IPS-NIHi7 (cell line): Measurements from ENCODE around the gene SCMH1.
A peak's percentile ranks its signal among the peaks of the same experiment; 100 is the strongest.

Source experiments
- DNase-seq: peaks from one replicate; pipeline ENCODE4 v3.0.0; 2012; ENCODE audit warnings: mixed read lengths; ENCODE audit errors: extremely low spot score

Gene SCMH1

GRCh38 chr1:41097105-41097504 lies 145.0 kb downstream of the SCMH1 start:
- no peak for DNase-seq

- no peak for DNase-seq
Measured at GRCh38 chr1:41093826-41094225, 148.3 kb downstream of the SCMH1 start.

- DNase-seq, result no peak
Measured at GRCh38 chr1:41086921-41087320, 155.2 kb downstream of the SCMH1 start.

GRCh38 chr1:41078616-41079015 lies 163.5 kb downstream of the SCMH1 start:
- no peak for DNase-seq

GRCh38 chr1:41078193-41078592 lies 163.9 kb downstream of the SCMH1 start:
- no peak for DNase-seq

GRCh38 chr1:41073971-41074370 lies 168.1 kb downstream of the SCMH1 start:
- no peak for DNase-seq

- no peak for DNase-seq
Measured at GRCh38 chr1:41072051-41072450, 170.1 kb downstream of the SCMH1 start.

GRCh38 chr1:41056907-41057306 lies 185.2 kb downstream of the SCMH1 start:
- DNase-seq, result peak; percentile 35

- peak; percentile 25 for DNase-seq
Measured at GRCh38 chr1:41053316-41053715, 188.8 kb downstream of the SCMH1 start.

GRCh38 chr1:41051022-41051421 lies 191.1 kb downstream of the SCMH1 start:
- DNase-seq, result no peak

GRCh38 chr1:41048540-41048939 lies 193.6 kb downstream of the SCMH1 start:
- no peak for DNase-seq

GRCh38 chr1:41046347-41046775 lies 195.7 kb downstream of the SCMH1 start:
- DNase-seq, result no peak

GRCh38 chr1:41045740-41046139 lies 196.4 kb downstream of the SCMH1 start:
- DNase-seq, result no peak

- DNase-seq, result no peak
Measured at GRCh38 chr1:41044187-41044586, 197.9 kb downstream of the SCMH1 start.

GRCh38 chr1:41041614-41042270 lies 200.4 kb downstream of the SCMH1 start:
- no peak for DNase-seq

GRCh38 chr1:41038110-41038509 lies 204.0 kb downstream of the SCMH1 start:
- DNase-seq, result no peak

GRCh38 chr1:41037116-41037903 lies 204.8 kb downstream of the SCMH1 start:
- no peak for DNase-seq

GRCh38 chr1:41033272-41033671 lies 208.8 kb downstream of the SCMH1 start:
- no peak for DNase-seq

GRCh38 chr1:41032147-41032546 lies 210.0 kb downstream of the SCMH1 start:
- DNase-seq, result no peak

- no peak for DNase-seq
Measured at GRCh38 chr1:41030872-41031616, 211.1 kb downstream of the SCMH1 start.

GRCh38 chr1:41028034-41028642 lies 214.0 kb downstream of the SCMH1 start:
- DNase-seq, result no peak
